Uterus (tissue), 4 donors: ENCODE data around the gene NATD1. TPM values are rescaled to one million over a fixed set of nuclear protein-coding genes. Genes with fewer than 3 reads are reported as not detected.
"Not testable (repeated sequence)": the region's sequence is repeated elsewhere in the genome, so short reads cannot be mapped to it uniquely, and the experiment has no call there.

Source experiments
- DNase-seq, 2 donors: peaks; one replicate each; pipeline ENCODE4 v3.0.0-alpha.2; 2019 to 2020
- H3K27ac ChIP-seq, 2 donors: fragments of 200-600 bp; sonication (generic); 1 replicate in 1 of 2; 2 replicates in 1 of 2; pipeline ENCODE4 v1.5.1; 2016 to 2018
- H3K27me3 ChIP-seq, 2 donors: fragments of 200-600 bp; sonication (generic); one replicate each; pipeline ENCODE4 v1.5.1; 2018 to 2019; ENCODE audit warnings: control low read depth in 1 of 2
- H3K36me3 ChIP-seq, 2 donors: fragments of 200-600 bp; sonication (generic); one replicate each; pipeline ENCODE4 v1.5.1; 2019; ENCODE audit warnings: control low read depth in 1 of 2
- H3K4me1 ChIP-seq, 2 donors: fragments of 200-600 bp; sonication (generic); one replicate each; pipeline ENCODE4 v1.5.1; 2018 to 2019; ENCODE audit warnings: control low read depth in 1 of 2
- H3K4me3 ChIP-seq, 2 donors: fragments of 200-600 bp; sonication (generic); 1 replicate in 1 of 2; 2 replicates in 1 of 2; pipeline ENCODE4 v1.5.1; 2018 to 2019; ENCODE audit warnings: mild to moderate bottlenecking in 1 of 2
- H3K9me3 ChIP-seq, 2 donors: fragments of 200-600 bp; sonication (generic); one replicate each; pipeline ENCODE4 v1.5.1; 2019; ENCODE audit warnings: control low read depth in 1 of 2
- CTCF ChIP-seq, 4 experiments: fragments of 200-600 bp in 2 of 4; fragments of 450-650 bp in 2 of 4; sonication (generic) in 2 of 4; IDR thresholded peaks; one replicate each; pipeline ENCODE4 v1.5.1; 2016 to 2019; ENCODE audit warnings: antibody characterized with exemption in 4 of 4, mild to moderate bottlenecking in 2 of 4, moderate library complexity in 1 of 4
- POLR2A ChIP-seq, 2 donors: fragments of 450-650 bp; IDR thresholded peaks; one replicate each; pipeline ENCODE4 v1.6.1; 2016; ENCODE audit warnings: antibody characterized with exemption in 2 of 2, mild to moderate bottlenecking in 1 of 2, moderate library complexity in 1 of 2
- intact Hi-C: fragments of 100-400 bp; cut with DNase I; formaldehyde crosslinking; loops from one replicate; pipeline ENCODE4 v1.15.1; 2023; ENCODE audit warnings: low total_unique reads
- total RNA-seq, 4 donors: library from RNA; depleted of rRNA in 3 of 4; stranded (reverse); fragments of >200 nt in 3 of 4; gene quantifications; one replicate each; pipeline versions ENCODE4 v1.1.0 to v1.2.4, GENCODE V29; 2014 to 2023
- donor health status: DM: yes; HTN: yes; CAD: no.

The NATD1 gene
- total RNA-seq, 4 donors from 2014 or later = 2.1 to 4.9 (median 3.8) TPM

GRCh38 chr17:21228845-21229244 lies 24.4 kb downstream of the NATD1 start:
- intact Hi-C loops = no loop called here
- Histone ChIP-seq H3K4me1 (no peaks in the 10 kb centered on the region), H3K4me3 (no peak overlapping the region), H3K27me3 (no peaks in the 10 kb centered on the region), H3K9me3 (no peaks in the 10 kb centered on the region), H3K27ac (no peak overlapping the region), H3K36me3 (no peaks in the 10 kb centered on the region)
- no peak for DNase-seq
- TF ChIP-seq POLR2A (IDR thresholded peaks at IDR 0.05) (no peak), CTCF (IDR thresholded peaks at IDR 0.05) (no peak)

- no peak for DNase-seq
- H3K27me3 ChIP-seq = no peaks in the 10 kb centered on the region
- no peaks in the 10 kb centered on the region for H3K9me3 ChIP-seq
- intact Hi-C loops = no loop called here
- H3K4me3 ChIP-seq = no peak overlapping the region
- no peaks in the 10 kb centered on the region for H3K36me3 ChIP-seq
- TF ChIP-seq CTCF (IDR thresholded peaks at IDR 0.05) = no peak
- no peak for TF ChIP-seq POLR2A (IDR thresholded peaks at IDR 0.05)
- no peak overlapping the region for H3K27ac ChIP-seq
- H3K4me1 ChIP-seq = no peaks in the 10 kb centered on the region
Observed at GRCh38 chr17:21228111-21228510, 25.1 kb downstream of the NATD1 start.

- H3K27ac ChIP-seq, H3K27me3 ChIP-seq, intact Hi-C loops, H3K4me1 ChIP-seq, H3K9me3 ChIP-seq, H3K4me3 ChIP-seq, H3K36me3 ChIP-seq, DNase-seq: not testable (repeated sequence)
Observed at GRCh38 chr17:21227277-21227676, 25.9 kb downstream of the NATD1 start.

GRCh38 chr17:21223086-21223485 lies 30.1 kb downstream of the NATD1 start:
- H3K27ac ChIP-seq = no peak overlapping the region
- intact Hi-C loops = no loop called here

GRCh38 chr17:21218831-21219380 lies 34.3 kb downstream of the NATD1 start:
- TF ChIP-seq POLR2A (IDR thresholded peaks at IDR 0.05) = no peak
- TF ChIP-seq CTCF (IDR thresholded peaks at IDR 0.05) = no peak
- Histone ChIP-seq H3K27ac (no peak overlapping the region), H3K4me1 (no peaks in the 10 kb centered on the region), H3K9me3 (no peaks in the 10 kb centered on the region), H3K36me3 (no peaks in the 10 kb centered on the region), H3K27me3 (no peaks in the 10 kb centered on the region), H3K4me3 (no peak overlapping the region)
- intact Hi-C loops = no loop called here
- no peak for DNase-seq

More at GRCh38 chr17:21223086-21223485, 30.1 kb downstream of the NATD1 start:
- Histone ChIP-seq H3K27me3 (no peaks in the 10 kb centered on the region), H3K36me3 (no peaks in the 10 kb centered on the region), H3K4me3 (no peak overlapping the region), H3K9me3 (no peaks in the 10 kb centered on the region), H3K4me1 (no peaks in the 10 kb centered on the region)
- no peak for DNase-seq
- TF ChIP-seq CTCF (IDR thresholded peaks at IDR 0.05) = no peak
- no peak for TF ChIP-seq POLR2A (IDR thresholded peaks at IDR 0.05)

GRCh38 chr17:21218101-21218500 lies 35.1 kb downstream of the NATD1 start:
- DNase-seq = no peak
- H3K27me3 ChIP-seq = no peaks in the 10 kb centered on the region
- peaks cover 0 to under 1% of the 10 kb centered on the region in 2 donors for H3K4me1 ChIP-seq
- intact Hi-C loops = no loop called here
- H3K36me3 ChIP-seq = no peaks in the 10 kb centered on the region
- TF ChIP-seq CTCF (IDR thresholded peaks at IDR 0.05) (no peak), POLR2A (IDR thresholded peaks at IDR 0.05) (no peak)
- H3K9me3 ChIP-seq = no peaks in the 10 kb centered on the region
- H3K27ac ChIP-seq = no peak overlapping the region
- H3K4me3 ChIP-seq = no peak overlapping the region
